Measurements from ENCODE around the gene DGCR6.
"Not testable (repeated sequence)": the region's sequence is repeated elsewhere in the genome, so short reads cannot be mapped to it uniquely, and the experiment has no call there.

Gene DGCR6

GRCh38 chr22:18920257-18920902 is 14.3 kb downstream of the DGCR6 start:
- H4K91ac ChIP-seq (ENCODE audit: low read depth, low read length); H2AFZ ChIP-seq (ENCODE audit: insufficient read depth, low read length, poor library complexity); H3K36me3 ChIP-seq (ENCODE audit: control insufficient read depth in 1 of 2, insufficient read depth in 2 of 2, low read length in 2 of 2); H2BK12ac ChIP-seq (ENCODE audit: low read length); H3K79me2 ChIP-seq (ENCODE audit: control insufficient read depth, insufficient read depth, low read length, poor library complexity); H3K4me2 ChIP-seq (ENCODE audit: low read length); H3K4me1 ChIP-seq (ENCODE audit: control insufficient read depth in 1 of 2, insufficient read depth in 2 of 2, low read length in 2 of 2); H3K9me3 ChIP-seq (ENCODE audit: insufficient read depth, low read depth, low read length); H3K14ac ChIP-seq (ENCODE audit: low read length); H3K4ac ChIP-seq (ENCODE audit: low read depth, low read length); H3K18ac ChIP-seq (ENCODE audit: low read length); DNase-seq; H3K79me1 ChIP-seq (ENCODE audit: low read length); H3K4me3 ChIP-seq (ENCODE audit: low read depth, low read length); H3K27me3 ChIP-seq (ENCODE audit: insufficient read depth, low read length); H3K9ac ChIP-seq (ENCODE audit: low read length); H3K27ac ChIP-seq (ENCODE audit: low read depth, low read length); H4K8ac ChIP-seq (ENCODE audit: low read depth, low read length); H2AK5ac ChIP-seq (ENCODE audit: low read length); H2BK120ac ChIP-seq (ENCODE audit: insufficient read depth, low read length, poor library complexity); H4K12ac ChIP-seq (ENCODE audit: low read depth, low read length); H3K23ac ChIP-seq (ENCODE audit: low read length); H2BK5ac ChIP-seq (ENCODE audit: low read depth, low read length, poor library complexity): not testable (repeated sequence)
- WGBS (ENCODE audit: extremely low coverage, insufficient coverage, insufficient read length), result no CpG with 5 or more reads among the region's 12 CpGs

- no peak overlapping the region for H2BK120ac ChIP-seq (ENCODE audit: insufficient read depth, low read length, poor library complexity)
- no peaks in the 10 kb centered on the region for H3K9me3 ChIP-seq (ENCODE audit: insufficient read depth, low read depth, low read length)
- no CpG with 5 or more reads among the region's 20 CpGs for WGBS (ENCODE audit: extremely low coverage, insufficient coverage, insufficient read length)
- no peak overlapping the region for H3K14ac ChIP-seq (ENCODE audit: low read length)
- H2AFZ ChIP-seq (ENCODE audit: insufficient read depth, low read length, poor library complexity), result no peak overlapping the region
- no peak overlapping the region for H3K4ac ChIP-seq (ENCODE audit: low read depth, low read length)
- no peak overlapping the region for H3K23ac ChIP-seq (ENCODE audit: low read length)
- H3K79me1 ChIP-seq (ENCODE audit: low read length), result no peaks in the 10 kb centered on the region
- DNase-seq, result no peak
- no peaks in the 10 kb centered on the region for H3K79me2 ChIP-seq (ENCODE audit: control insufficient read depth, insufficient read depth, low read length, poor library complexity)
- no peak overlapping the region for H3K27ac ChIP-seq (ENCODE audit: low read depth, low read length)
- no peak overlapping the region for H4K12ac ChIP-seq (ENCODE audit: low read depth, low read length)
- H3K36me3 ChIP-seq (ENCODE audit: control insufficient read depth in 1 of 2, insufficient read depth in 2 of 2, low read length in 2 of 2), result no peaks in the 10 kb centered on the region
- no peak overlapping the region for H2AK5ac ChIP-seq (ENCODE audit: low read length)
- no peak overlapping the region for H2BK12ac ChIP-seq (ENCODE audit: low read length)
- no peak overlapping the region for H3K18ac ChIP-seq (ENCODE audit: low read length)
- H3K4me1 ChIP-seq (ENCODE audit: control insufficient read depth in 1 of 2, insufficient read depth in 2 of 2, low read length in 2 of 2), result no peaks in the 10 kb centered on the region
- H3K4me2 ChIP-seq (ENCODE audit: low read length), result no peak overlapping the region
- H4K8ac ChIP-seq (ENCODE audit: low read depth, low read length), result no peak overlapping the region
- no peak overlapping the region for H3K9ac ChIP-seq (ENCODE audit: low read length)
- no peaks in the 10 kb centered on the region for H3K27me3 ChIP-seq (ENCODE audit: insufficient read depth, low read length)
- H3K4me3 ChIP-seq (ENCODE audit: low read depth, low read length), result no peak overlapping the region
- no peak overlapping the region for H2BK5ac ChIP-seq (ENCODE audit: low read depth, low read length, poor library complexity)
- H4K91ac ChIP-seq (ENCODE audit: low read depth, low read length), result no peak overlapping the region
Measured at GRCh38 chr22:18925368-18926064, 19.4 kb downstream of the DGCR6 start.

DNA sequence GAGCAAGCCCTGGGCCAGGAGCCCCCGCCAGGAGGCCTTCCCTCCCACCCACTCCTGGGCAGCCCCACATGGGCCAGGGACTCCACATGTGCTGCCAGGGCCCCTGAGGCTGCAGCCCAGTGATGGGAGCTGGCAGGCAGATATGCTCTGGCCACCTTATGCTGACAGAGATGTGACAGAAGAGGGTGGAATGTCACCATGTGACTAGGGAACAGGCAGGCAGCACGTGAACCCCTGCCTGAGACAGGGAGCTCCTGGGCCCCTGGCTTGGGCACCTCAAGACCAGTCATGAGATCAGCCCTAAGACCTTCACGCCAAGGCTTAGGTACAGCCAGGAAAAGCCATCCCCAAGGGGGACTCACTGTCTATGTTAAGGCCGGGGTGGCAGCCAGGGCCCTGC is 20.9 kb downstream of the DGCR6 start:
- Histone ChIP-seq H2AFZ (ENCODE audit: insufficient read depth, low read length, poor library complexity) (no peak overlapping the region), H3K4me1 (ENCODE audit: control insufficient read depth in 1 of 2, insufficient read depth in 2 of 2, low read length in 2 of 2) (no peaks in the 10 kb centered on the region), H3K23ac (ENCODE audit: low read length) (no peak overlapping the region), H3K4me3 (ENCODE audit: low read depth, low read length) (no peak overlapping the region), H2BK5ac (ENCODE audit: low read depth, low read length, poor library complexity) (no peak overlapping the region), H4K12ac (ENCODE audit: low read depth, low read length) (no peak overlapping the region), H3K4ac (ENCODE audit: low read depth, low read length) (no peak overlapping the region), H2BK120ac (ENCODE audit: insufficient read depth, low read length, poor library complexity) (no peak overlapping the region), H3K79me1 (ENCODE audit: low read length) (no peaks in the 10 kb centered on the region), H4K8ac (ENCODE audit: low read depth, low read length) (no peak overlapping the region), H4K91ac (ENCODE audit: low read depth, low read length) (no peak overlapping the region), H3K18ac (ENCODE audit: low read length) (no peak overlapping the region), H3K9me3 (ENCODE audit: insufficient read depth, low read depth, low read length) (no peaks in the 10 kb centered on the region), H3K27me3 (ENCODE audit: insufficient read depth, low read length) (no peaks in the 10 kb centered on the region), H2AK5ac (ENCODE audit: low read length) (no peak overlapping the region), H3K9ac (ENCODE audit: low read length) (no peak overlapping the region), H3K4me2 (ENCODE audit: low read length) (no peak overlapping the region), H3K79me2 (ENCODE audit: control insufficient read depth, insufficient read depth, low read length, poor library complexity) (no peaks in the 10 kb centered on the region), H3K27ac (ENCODE audit: low read depth, low read length) (no peak overlapping the region), H3K14ac (ENCODE audit: low read length) (no peak overlapping the region), H2BK12ac (ENCODE audit: low read length) (no peak overlapping the region), H3K36me3 (ENCODE audit: control insufficient read depth in 1 of 2, insufficient read depth in 2 of 2, low read length in 2 of 2) (no peaks in the 10 kb centered on the region)
- DNase-seq, result no peak
- WGBS (ENCODE audit: extremely low coverage, insufficient coverage, insufficient read length), result no CpG with 5 or more reads among the region's 4 CpGs

DNA sequence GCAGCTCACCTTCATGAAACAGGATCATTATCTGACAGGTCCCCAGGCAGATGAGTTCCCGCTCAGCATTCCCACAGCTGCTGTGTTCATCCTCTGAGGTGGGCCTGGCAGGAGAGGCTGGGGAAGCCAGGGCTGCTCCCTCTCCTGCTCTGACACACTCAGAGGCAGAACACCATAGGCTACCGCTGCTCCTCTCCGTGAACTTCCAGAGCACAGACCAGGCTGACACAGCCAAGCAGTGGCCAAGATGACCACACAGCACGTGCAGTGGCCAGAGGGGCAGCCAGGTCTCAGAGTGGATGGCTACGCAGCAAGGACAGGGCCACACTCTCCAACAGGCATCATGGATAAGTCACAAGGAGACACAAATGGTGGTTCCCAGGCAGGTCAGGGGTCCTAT is 21.5 kb downstream of the DGCR6 start:
- H3K9me3 ChIP-seq (ENCODE audit: insufficient read depth, low read depth, low read length), result no peaks in the 10 kb centered on the region
- H3K4ac ChIP-seq (ENCODE audit: low read depth, low read length), result no peak overlapping the region
- no peak overlapping the region for H2BK12ac ChIP-seq (ENCODE audit: low read length)
- H4K12ac ChIP-seq (ENCODE audit: low read depth, low read length), result no peak overlapping the region
- no peak overlapping the region for H3K18ac ChIP-seq (ENCODE audit: low read length)
- no peak overlapping the region for H3K23ac ChIP-seq (ENCODE audit: low read length)
- H3K4me1 ChIP-seq (ENCODE audit: control insufficient read depth in 1 of 2, insufficient read depth in 2 of 2, low read length in 2 of 2), result no peaks in the 10 kb centered on the region
- H3K9ac ChIP-seq (ENCODE audit: low read length), result no peak overlapping the region
- no peak overlapping the region for H2BK5ac ChIP-seq (ENCODE audit: low read depth, low read length, poor library complexity)
- H4K8ac ChIP-seq (ENCODE audit: low read depth, low read length), result no peak overlapping the region
- no peak overlapping the region for H4K91ac ChIP-seq (ENCODE audit: low read depth, low read length)
- H3K27ac ChIP-seq (ENCODE audit: low read depth, low read length), result no peak overlapping the region
- no peaks in the 10 kb centered on the region for H3K36me3 ChIP-seq (ENCODE audit: control insufficient read depth in 1 of 2, insufficient read depth in 2 of 2, low read length in 2 of 2)
- H3K79me1 ChIP-seq (ENCODE audit: low read length), result no peaks in the 10 kb centered on the region
- H3K4me2 ChIP-seq (ENCODE audit: low read length), result no peak overlapping the region
- no peaks in the 10 kb centered on the region for H3K27me3 ChIP-seq (ENCODE audit: insufficient read depth, low read length)
- H3K79me2 ChIP-seq (ENCODE audit: control insufficient read depth, insufficient read depth, low read length, poor library complexity), result no peaks in the 10 kb centered on the region
- DNase-seq, result no peak
- H2AK5ac ChIP-seq (ENCODE audit: low read length), result no peak overlapping the region
- no CpG with 5 or more reads among the region's 5 CpGs for WGBS (ENCODE audit: extremely low coverage, insufficient coverage, insufficient read length)
- no peak overlapping the region for H2AFZ ChIP-seq (ENCODE audit: insufficient read depth, low read length, poor library complexity)
- H3K4me3 ChIP-seq (ENCODE audit: low read depth, low read length), result no peak overlapping the region
- H2BK120ac ChIP-seq (ENCODE audit: insufficient read depth, low read length, poor library complexity), result no peak overlapping the region
- H3K14ac ChIP-seq (ENCODE audit: low read length), result no peak overlapping the region

Measured in trophoblast cell (in vitro differentiated cells and primary cell).